D721Med (cell line): Measurements from ENCODE around the gene NOL4L.

Source experiments
- DNase-seq: peaks from one replicate; pipeline ENCODE4 v3.0.0; 2011; ENCODE audit warnings: low spot score; ENCODE audit not compliant: insufficient read length
- FAIRE-seq: peaks from 2 replicates; lab custom pipeline; 2011; peaks lifted over from hg19 to GRCh38; lab: Jason Lieb, UNC
- CTCF ChIP-seq: IDR thresholded peaks from 2 replicates; pipeline ENCODE4 v1.5.1; 2012; ENCODE audit warnings: mild to moderate bottlenecking, control low read depth; ENCODE audit not compliant: insufficient read depth; ENCODE audit errors: missing control alignments

NOL4L gene

GRCh38 chr20:32445539-32446273 lies 139.4 kb downstream of the NOL4L start:
- TF ChIP-seq CTCF: no peak
- no peak for FAIRE-seq
- no peak for DNase-seq

DNA sequence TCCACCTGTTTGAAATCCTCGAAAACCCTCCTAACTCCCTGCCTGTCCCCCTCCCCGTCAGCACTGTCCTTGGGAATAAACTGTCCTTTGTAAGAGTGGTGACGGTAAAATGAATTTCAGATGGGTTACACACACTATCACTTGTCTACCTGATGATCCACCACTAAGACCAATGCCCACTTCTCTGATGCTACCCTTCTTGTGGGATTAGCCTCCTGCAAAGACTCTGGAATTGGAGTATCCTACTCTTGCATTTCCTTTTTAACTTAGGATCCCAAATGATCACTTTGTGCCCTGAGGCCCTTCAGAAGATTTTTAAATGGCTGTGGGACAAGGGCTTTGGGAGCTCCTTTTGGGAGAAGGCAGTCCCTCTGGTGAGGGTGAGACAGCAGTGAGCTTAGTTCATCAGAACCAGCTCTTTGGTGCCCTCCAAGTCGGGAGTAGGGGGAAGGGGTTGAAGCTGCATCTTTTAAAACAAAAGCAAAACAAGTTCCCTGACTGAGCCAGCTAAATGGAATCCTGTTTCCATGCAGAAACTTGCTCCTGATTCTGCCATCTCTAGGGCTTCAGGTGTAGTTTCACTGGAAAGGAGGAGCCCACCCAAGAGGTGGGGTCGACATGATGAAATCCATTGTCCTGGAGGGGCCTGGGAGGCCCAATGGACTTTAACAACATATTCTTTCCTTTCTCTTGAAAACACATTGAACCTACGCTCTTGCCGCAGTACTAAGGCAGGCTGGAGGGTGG lies 140.5 kb downstream of the NOL4L start:
- no peak for TF ChIP-seq CTCF
- DNase-seq: no peak
- FAIRE-seq: no peak

GRCh38 chr20:32443386-32443974 lies 141.7 kb downstream of the NOL4L start:
- FAIRE-seq: no peak
- no peak for DNase-seq
- no peak for TF ChIP-seq CTCF

DNA sequence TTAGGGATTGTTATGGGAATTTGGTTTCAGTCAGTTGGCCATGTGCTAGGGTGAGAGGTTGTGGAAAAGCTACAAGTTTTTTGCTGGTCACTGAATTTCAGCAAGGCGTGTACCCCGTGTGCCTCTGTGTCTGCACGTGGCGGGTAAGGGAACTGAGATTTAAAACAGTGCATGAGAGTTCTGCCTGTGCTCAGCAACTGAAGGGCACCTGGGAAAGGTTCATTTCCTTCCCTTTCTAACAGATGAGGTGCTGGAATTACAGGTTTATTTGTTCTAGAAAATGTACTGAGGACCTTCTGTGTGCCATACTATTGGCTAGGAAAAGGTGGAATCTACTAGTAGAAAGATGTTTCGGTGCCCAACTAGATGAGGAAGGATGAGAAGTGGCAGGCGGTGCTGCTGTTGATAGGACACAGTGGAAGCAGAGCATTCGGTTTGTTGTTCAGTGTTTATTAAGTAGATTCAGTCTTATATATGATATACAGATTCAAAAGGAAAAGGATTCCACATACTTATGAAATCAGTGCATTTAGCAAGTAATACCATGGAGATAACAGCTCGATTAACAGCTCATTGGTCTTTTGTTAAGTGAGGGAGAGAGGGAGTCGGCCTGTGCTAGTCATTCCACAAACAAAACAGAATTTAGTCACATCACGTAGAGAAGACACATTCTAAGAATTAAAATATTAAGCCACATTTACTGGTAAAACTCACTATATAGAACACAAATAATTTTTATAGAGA lies 142.3 kb downstream of the NOL4L start:
- no peak for FAIRE-seq
- TF ChIP-seq CTCF: no peak
- DNase-seq: no peak

GRCh38 chr20:32441638-32442037 lies 143.5 kb downstream of the NOL4L start:
- FAIRE-seq: no peak
- no peak for TF ChIP-seq CTCF
- no peak for DNase-seq

GRCh38 chr20:32440758-32441078 lies 144.4 kb downstream of the NOL4L start:
- TF ChIP-seq CTCF: no peak
- FAIRE-seq (no peak), DNase-seq (no peak)
